Activated CD8-positive, alpha-beta T cell treated with anti-CD3 and anti-CD28 coated beads for 36 hours (primary cell): ENCODE data around the gene QRICH2. TPM values are rescaled to one million over a fixed set of nuclear protein-coding genes. Genes with fewer than 3 reads are reported as not detected.

Experiments used
- ATAC-seq: fragments of 200-7000 bp; cut with Tn5 transposase; one replicate; pipeline ENCODE4 v1.10.0; 2021; ENCODE audit warnings: mild to moderate bottlenecking, moderate library complexity
- CTCF ChIA-PET: fragments of 350-600 bp; sonication (Branson Sonifier 250); formaldehyde crosslinking; loops from one replicate; lab custom pipeline; 2021; ENCODE audit warnings: antibody characterized with exemption; lab: Charles Lee
- POLR2A ChIA-PET: fragments of 350-600 bp; sonication (Branson Sonifier 250); formaldehyde crosslinking; loops from one replicate; lab custom pipeline; 2021; ENCODE audit warnings: antibody characterized with exemption; lab: Charles Lee
- DNase-seq: peaks from one replicate; pipeline ENCODE4 v3.0.0-alpha.2; 2020
- H3K27ac Mint-ChIP-seq: one replicate; pipeline ENCODE4 v1.8.0; 2021; ENCODE audit warnings: mild to moderate bottlenecking, mixed read lengths
- H3K27me3 Mint-ChIP-seq: one replicate; pipeline ENCODE4 v1.8.0; 2021; ENCODE audit warnings: mixed read lengths
- H3K36me3 Mint-ChIP-seq: one replicate; pipeline ENCODE4 v1.8.0; 2021; ENCODE audit warnings: low read depth, mixed read lengths
- H3K4me1 Mint-ChIP-seq: one replicate; pipeline ENCODE4 v1.8.0; 2021; ENCODE audit warnings: low read depth, mixed read lengths
- H3K4me3 Mint-ChIP-seq: one replicate; pipeline ENCODE4 v1.8.0; 2021; ENCODE audit warnings: mild to moderate bottlenecking, moderate library complexity, mixed read lengths
- H3K9me3 Mint-ChIP-seq: one replicate; pipeline ENCODE4 v1.8.0; 2021; ENCODE audit warnings: mixed read lengths
- intact Hi-C: fragments of 100-400 bp; cut with micrococcal nuclease; formaldehyde crosslinking; loops from one replicate; pipeline ENCODE4 v1.10.0; 2022
- total RNA-seq, 2 experiments: library from RNA; stranded (reverse); gene quantifications; one replicate each; pipeline ENCODE4 v1.2.3, GENCODE V29; 2021
- TF ChIP-seq, protein P1 (sequence below): fragments of 200-600 bp; IDR thresholded peaks from one replicate; pipeline ENCODE4 v1.8.0; 2022; ENCODE audit warnings: antibody characterized with exemption, mild to moderate bottlenecking

Gene QRICH2
- total RNA-seq, 2 experiments from 2014 or later, result 0.49 to 0.52 TPM

DNA sequence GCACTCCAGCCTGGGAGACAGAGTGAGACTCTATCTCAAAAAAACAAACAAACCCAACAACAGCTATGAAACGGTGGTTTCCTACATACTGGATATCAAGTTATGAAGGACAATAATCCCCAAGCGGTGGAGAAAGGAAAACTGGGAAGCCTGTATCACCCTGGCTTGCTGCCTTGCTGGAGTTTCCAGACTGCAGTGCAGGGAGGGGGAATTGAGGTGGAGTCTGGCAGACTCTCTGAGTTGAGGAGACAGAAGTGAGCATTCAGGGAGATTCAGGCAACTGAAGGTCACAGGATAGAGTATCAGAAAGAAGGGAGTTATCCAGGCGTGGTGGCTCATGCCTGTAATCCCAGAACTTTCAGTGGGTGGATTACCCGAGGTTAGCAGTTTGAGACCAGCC lies 11.9 kb downstream of the QRICH2 start:
- intact Hi-C loops, result no loop called here
- POLR2A ChIA-PET, result interaction anchor here (1.3 kb wide), 1 partner anchor 40 kb away, joined by 4 read pairs; no protein-coding TSS in a partner anchor
- H3K27ac Mint-ChIP-seq, result no peak overlapping the region
- TF ChIP-seq, protein P1, sequence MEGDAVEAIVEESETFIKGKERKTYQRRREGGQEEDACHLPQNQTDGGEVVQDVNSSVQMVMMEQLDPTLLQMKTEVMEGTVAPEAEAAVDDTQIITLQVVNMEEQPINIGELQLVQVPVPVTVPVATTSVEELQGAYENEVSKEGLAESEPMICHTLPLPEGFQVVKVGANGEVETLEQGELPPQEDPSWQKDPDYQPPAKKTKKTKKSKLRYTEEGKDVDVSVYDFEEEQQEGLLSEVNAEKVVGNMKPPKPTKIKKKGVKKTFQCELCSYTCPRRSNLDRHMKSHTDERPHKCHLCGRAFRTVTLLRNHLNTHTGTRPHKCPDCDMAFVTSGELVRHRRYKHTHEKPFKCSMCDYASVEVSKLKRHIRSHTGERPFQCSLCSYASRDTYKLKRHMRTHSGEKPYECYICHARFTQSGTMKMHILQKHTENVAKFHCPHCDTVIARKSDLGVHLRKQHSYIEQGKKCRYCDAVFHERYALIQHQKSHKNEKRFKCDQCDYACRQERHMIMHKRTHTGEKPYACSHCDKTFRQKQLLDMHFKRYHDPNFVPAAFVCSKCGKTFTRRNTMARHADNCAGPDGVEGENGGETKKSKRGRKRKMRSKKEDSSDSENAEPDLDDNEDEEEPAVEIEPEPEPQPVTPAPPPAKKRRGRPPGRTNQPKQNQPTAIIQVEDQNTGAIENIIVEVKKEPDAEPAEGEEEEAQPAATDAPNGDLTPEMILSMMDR, result no peak
- ATAC-seq, result no peak
- H3K4me1 Mint-ChIP-seq, result no peaks in the 10 kb centered on the region
- no peak overlapping the region for H3K4me3 Mint-ChIP-seq
- H3K36me3 Mint-ChIP-seq, result no peaks in the 10 kb centered on the region
- H3K9me3 Mint-ChIP-seq, result no peaks in the 10 kb centered on the region
- DNase-seq, result no peak
- CTCF ChIA-PET, result interaction anchor here (0.7 to 2.7 kb wide), 5 partner anchors 8 to 282 kb away, joined by 3 to 11 read pairs (median 3); no protein-coding TSS in a partner anchor
- H3K27me3 Mint-ChIP-seq, result no peaks in the 10 kb centered on the region

DNA sequence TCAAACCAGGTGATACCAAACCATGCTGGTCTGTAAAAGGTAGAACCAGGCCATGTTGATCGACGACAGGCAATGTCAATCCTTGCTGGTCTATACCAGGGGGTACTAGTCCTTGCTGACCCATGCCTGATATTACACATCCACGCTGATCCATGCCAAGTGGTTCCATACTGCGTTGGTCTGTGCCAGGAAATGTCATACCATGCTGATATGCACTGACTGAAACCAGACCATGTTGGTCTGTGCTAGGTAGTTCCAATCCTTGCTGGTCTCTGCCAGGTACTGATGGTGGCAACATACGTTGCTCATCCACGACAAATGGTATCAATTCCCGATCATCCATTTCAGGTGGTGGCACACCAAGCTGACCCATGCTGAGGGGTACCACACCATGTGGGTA lies 15.0 kb downstream of the QRICH2 start:
- ChIA-PET CTCF (interaction anchor here (1.3 kb wide), 1 partner anchor 13 kb away, joined by 4 read pairs; no protein-coding TSS in a partner anchor), POLR2A (no interaction called here)
- Mint-ChIP-seq H3K27ac (no peak overlapping the region), H3K27me3 (no peaks in the 10 kb centered on the region), H3K36me3 (no peaks in the 10 kb centered on the region), H3K9me3 (no peaks in the 10 kb centered on the region), H3K4me1 (no peaks in the 10 kb centered on the region), H3K4me3 (no peak overlapping the region)
- DNase-seq, result no peak
- TF ChIP-seq, protein P1, result no peak
- no peak for ATAC-seq
- intact Hi-C loops, result no loop called here

DNA sequence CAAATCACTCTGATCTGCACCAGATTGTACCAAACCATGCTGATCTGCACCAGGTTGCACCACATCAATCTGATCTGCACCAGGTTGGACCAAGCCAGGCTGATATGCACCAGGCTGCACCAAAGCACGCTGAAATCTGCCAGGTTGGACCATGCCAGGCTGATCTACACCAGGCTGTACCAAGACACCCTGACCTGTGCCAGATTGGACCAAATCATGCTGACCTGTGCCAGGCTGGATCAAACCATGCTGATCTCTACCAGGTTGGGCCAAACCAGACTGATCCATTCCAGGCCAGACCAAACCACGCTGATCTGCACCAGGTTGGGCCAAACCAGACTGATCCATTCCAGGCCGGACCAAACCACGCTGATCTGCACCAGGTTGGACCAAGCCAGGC lies 15.5 kb downstream of the QRICH2 start:
- no peaks in the 10 kb centered on the region for H3K27me3 Mint-ChIP-seq
- CTCF ChIA-PET, result no interaction called here
- POLR2A ChIA-PET, result no interaction called here
- no peak for DNase-seq
- intact Hi-C loops, result no loop called here
- no peaks in the 10 kb centered on the region for H3K9me3 Mint-ChIP-seq
- no peak overlapping the region for H3K4me3 Mint-ChIP-seq
- ATAC-seq, result no peak
- H3K36me3 Mint-ChIP-seq, result no peaks in the 10 kb centered on the region
- H3K4me1 Mint-ChIP-seq, result no peaks in the 10 kb centered on the region
- no peak overlapping the region for H3K27ac Mint-ChIP-seq
- TF ChIP-seq, protein P1, result no peak

GRCh38 chr17:76281573-76282371 lies 26.3 kb downstream of the QRICH2 start:
- TF ChIP-seq, protein P1, result no peak
- Mint-ChIP-seq H3K27ac (no peak overlapping the region), H3K4me1 (peaks cover 7% of the 10 kb centered on the region), H3K36me3 (no peaks in the 10 kb centered on the region), H3K27me3 (no peaks in the 10 kb centered on the region), H3K4me3 (no peak overlapping the region), H3K9me3 (no peaks in the 10 kb centered on the region)
- intact Hi-C loops, result no loop called here
- no peak for DNase-seq
- ATAC-seq, result no peak
- ChIA-PET POLR2A (interaction anchor here (0.8 to 1.6 kb wide), 5 partner anchors 10 to 214 kb away, joined by 3 to 4 read pairs (median 3); no protein-coding TSS in a partner anchor), CTCF (interaction anchor here (1.1 to 7.4 kb wide), 6 partner anchors 10 to 268 kb away, joined by 3 to 236 read pairs (median 26); no protein-coding TSS in a partner anchor)

GRCh38 chr17:76280650-76281049 lies 27.4 kb downstream of the QRICH2 start:
- Mint-ChIP-seq H3K4me3 (no peak overlapping the region), H3K4me1 (peaks cover 15% of the 10 kb centered on the region), H3K9me3 (no peaks in the 10 kb centered on the region), H3K27ac (no peak overlapping the region), H3K27me3 (no peaks in the 10 kb centered on the region), H3K36me3 (no peaks in the 10 kb centered on the region)
- ATAC-seq (no peak), DNase-seq (no peak)
- CTCF ChIA-PET, result interaction anchor here (1.0 to 7.4 kb wide), 24 partner anchors 8 to 355 kb away, joined by 3 to 236 read pairs (median 10); partner anchors contain the start of genes CDK3 and UBALD2
- intact Hi-C loops, result no loop called here
- TF ChIP-seq, protein P1, result no peak
- POLR2A ChIA-PET, result interaction anchor here (0.9 to 28.3 kb wide), 9 partner anchors 9 to 198 kb away, joined by 3 to 960 read pairs (median 4); partner anchors contain the start of genes RNF157 and UBALD2
